Esophagus muscularis mucosa (tissue), 3 donors: ENCODE data around the gene RHNO1.

ENCODE experiments used
- POLR2A ChIP-seq: fragments of 450-650 bp; IDR thresholded peaks from one replicate; pipeline ENCODE4 v1.6.1; 2017; ENCODE audit warnings: antibody characterized with exemption, moderate library complexity, mild to moderate bottlenecking, low read depth
- POLR2AphosphoS5 ChIP-seq, 2 donors: sonication (generic); formaldehyde crosslinking; IDR thresholded peaks; one replicate each; pipeline ENCODE4 v1.6.1; 2017; ENCODE audit warnings: antibody characterized with exemption in 2 of 2
- TF ChIP-seq, protein P1 (sequence below), 3 experiments: fragments of 200-600 bp in 2 of 3; fragments of 450-650 bp in 1 of 3; sonication (generic) in 2 of 3; IDR thresholded peaks; one replicate each; pipeline ENCODE4 v1.5.1; 2017 to 2019; ENCODE audit warnings: antibody characterized with exemption in 3 of 3, mild to moderate bottlenecking in 2 of 3, moderate library complexity in 1 of 3

DNA sequence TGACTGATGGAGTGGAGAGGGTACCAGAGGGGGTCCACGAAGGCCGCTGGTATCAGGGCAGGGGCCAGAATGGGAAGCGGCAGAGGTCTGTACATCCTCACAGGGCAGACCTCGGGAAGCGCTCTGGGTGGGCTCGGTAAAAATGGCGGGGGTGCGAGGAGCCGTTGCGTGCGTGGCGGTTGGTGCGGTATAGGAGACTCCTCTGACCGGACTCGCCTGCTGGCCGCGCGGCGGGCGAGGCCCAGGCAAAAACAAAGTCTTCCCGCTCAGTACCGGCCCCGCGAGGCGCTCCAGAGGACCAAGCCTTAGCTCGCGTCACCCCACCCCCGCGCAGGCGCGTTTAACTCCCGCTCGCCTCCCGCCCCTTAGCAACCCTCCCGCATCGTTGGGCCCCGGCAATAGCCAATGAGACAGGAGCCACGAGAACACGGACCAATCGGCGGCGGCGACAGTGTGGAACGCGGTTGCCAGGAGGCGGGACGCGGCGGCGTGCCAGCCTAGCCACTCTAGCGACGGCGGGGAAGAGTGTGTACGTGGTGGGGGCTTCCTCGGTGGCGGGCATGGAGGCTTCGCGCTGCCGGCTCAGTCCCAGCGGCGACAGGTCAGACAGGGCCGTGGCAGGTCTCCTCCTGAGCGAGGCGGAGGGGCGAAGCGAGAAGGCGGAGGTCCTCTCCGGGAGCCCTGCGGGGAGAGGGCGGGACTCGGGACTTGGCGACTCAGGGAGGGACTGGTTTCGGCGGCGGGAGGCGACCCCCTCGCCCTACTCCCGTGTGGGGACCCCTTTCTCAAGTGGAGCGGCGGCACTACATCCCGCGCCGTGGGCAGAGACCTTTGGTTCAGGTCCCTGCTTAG, 13.6 kb downstream of the RHNO1 start, which contains the start of gene TULP3:
- TF ChIP-seq, protein P1, sequence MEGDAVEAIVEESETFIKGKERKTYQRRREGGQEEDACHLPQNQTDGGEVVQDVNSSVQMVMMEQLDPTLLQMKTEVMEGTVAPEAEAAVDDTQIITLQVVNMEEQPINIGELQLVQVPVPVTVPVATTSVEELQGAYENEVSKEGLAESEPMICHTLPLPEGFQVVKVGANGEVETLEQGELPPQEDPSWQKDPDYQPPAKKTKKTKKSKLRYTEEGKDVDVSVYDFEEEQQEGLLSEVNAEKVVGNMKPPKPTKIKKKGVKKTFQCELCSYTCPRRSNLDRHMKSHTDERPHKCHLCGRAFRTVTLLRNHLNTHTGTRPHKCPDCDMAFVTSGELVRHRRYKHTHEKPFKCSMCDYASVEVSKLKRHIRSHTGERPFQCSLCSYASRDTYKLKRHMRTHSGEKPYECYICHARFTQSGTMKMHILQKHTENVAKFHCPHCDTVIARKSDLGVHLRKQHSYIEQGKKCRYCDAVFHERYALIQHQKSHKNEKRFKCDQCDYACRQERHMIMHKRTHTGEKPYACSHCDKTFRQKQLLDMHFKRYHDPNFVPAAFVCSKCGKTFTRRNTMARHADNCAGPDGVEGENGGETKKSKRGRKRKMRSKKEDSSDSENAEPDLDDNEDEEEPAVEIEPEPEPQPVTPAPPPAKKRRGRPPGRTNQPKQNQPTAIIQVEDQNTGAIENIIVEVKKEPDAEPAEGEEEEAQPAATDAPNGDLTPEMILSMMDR (IDR thresholded peaks at IDR 0.05), result peak in 2 of 3 experiments; percentile 22 to 23
- TF ChIP-seq POLR2AphosphoS5 (IDR thresholded peaks at IDR 0.05), result peak; percentile 96 to 98
- TF ChIP-seq POLR2A, result peak; percentile 76
